Hematopoietic multipotent progenitor cell treated with erythropoietin and hydrocortisone succinate and interleukin-3 and kit ligand, for 4 days (in vitro differentiated cells): ENCODE measurements around the gene CEP170B.
"Not testable (repeated sequence)": the region's sequence is repeated elsewhere in the genome, so short reads cannot be mapped to it uniquely, and the experiment has no call there.

ENCODE experiments used
- DNase-seq: peaks from one replicate; pipeline ENCODE4 v3.0.0-alpha.2; 2015

The CEP170B gene

GRCh38 chr14:104844306-104845032 is 20.6 kb upstream of the CEP170B start:
- DNase-seq: no peak

GRCh38 chr14:104845033-104845666 is 19.9 kb upstream of the CEP170B start:
- no peak for DNase-seq

GRCh38 chr14:104845834-104846441 is 19.1 kb upstream of the CEP170B start:
- DNase-seq: no peak

- DNase-seq: no peak
Measured at GRCh38 chr14:104852280-104852663, 12.8 kb upstream of the CEP170B start.

GRCh38 chr14:104855532-104856090 is 9.5 kb upstream of the CEP170B start:
- no peak for DNase-seq

- no peak for DNase-seq
Measured at GRCh38 chr14:104856157-104856868, 8.8 kb upstream of the CEP170B start.

- DNase-seq: no peak
Measured at GRCh38 chr14:104856869-104857860, 7.9 kb upstream of the CEP170B start.

- not testable (repeated sequence) for DNase-seq
Measured at GRCh38 chr14:104857931-104858330, 7.1 kb upstream of the CEP170B start.

- DNase-seq: no peak
Measured at GRCh38 chr14:104858811-104859426, 6.1 kb upstream of the CEP170B start.

- DNase-seq: no peak
Measured at GRCh38 chr14:104859900-104860299, 5.2 kb upstream of the CEP170B start.

GRCh38 chr14:104860414-104860813 is 4.7 kb upstream of the CEP170B start:
- DNase-seq: no peak

- DNase-seq: no peak
Measured at GRCh38 chr14:104863131-104863862, 1.8 kb upstream of the CEP170B start.

- no peak for DNase-seq
Measured at GRCh38 chr14:104863923-104864266, 1.2 kb upstream of the CEP170B start.

- DNase-seq: peak; percentile 29
Measured at GRCh38 chr14:104864267-104865080, 594 bp upstream of the CEP170B start.

- peak; percentile 40 for DNase-seq
Measured at GRCh38 chr14:104865631-104866441, 768 bp downstream of the CEP170B start.

GRCh38 chr14:104866451-104867370 is 1.6 kb downstream of the CEP170B start:
- DNase-seq: no peak

- DNase-seq: no peak
Measured at GRCh38 chr14:104867371-104868059, 2.4 kb downstream of the CEP170B start.
